A673 (cell line): ENCODE data around the gene CCDC82. TPM values are rescaled to one million over a fixed set of nuclear protein-coding genes. Genes with fewer than 3 reads are reported as not detected.

Experiments used
- BruUV-seq: library from RNA; stranded (reverse); fragments of 400-500 nt; replicated peaks from 2 replicates; lab custom pipeline; 2021; lab: Mats Ljungman, UMichigan
- CTCF ChIA-PET: fragments of 300-600 bp; sonication (Branson Sonifier 250); formaldehyde crosslinking; loops from one replicate; lab custom pipeline; 2022; ENCODE audit warnings: antibody characterized with exemption; lab: Charles Lee
- POLR2A ChIA-PET: fragments of 300-600 bp; sonication (Branson Sonifier 250); formaldehyde crosslinking; loops from one replicate; lab custom pipeline; 2022; ENCODE audit warnings: antibody characterized with exemption; ENCODE audit not compliant: low non-redundant PET; lab: Charles Lee
- DNase-seq: peaks from one replicate; pipeline ENCODE4 v3.0.0-alpha.2; 2015; ENCODE audit warnings: low spot score
- H3K27ac ChIP-seq: fragments of 200-600 bp; sonication (generic); 2 replicates; pipeline ENCODE4 v1.5.1; 2016; ENCODE audit warnings: mixed run types, low read depth, mild to moderate bottlenecking, mixed read lengths, antibody characterized with exemption, low read length; ENCODE audit not compliant: poor library complexity, severe bottlenecking
- H3K27me3 ChIP-seq: fragments of 200-600 bp; sonication (generic); replicated peaks from 2 replicates; pipeline ENCODE4 v1.6.1; 2017; ENCODE audit warnings: mixed run types, low read depth, mild to moderate bottlenecking, mixed read lengths, antibody characterized with exemption, low read length; ENCODE audit not compliant: insufficient read depth, poor library complexity
- H3K36me3 ChIP-seq: fragments of 200-600 bp; sonication (generic); 2 replicates; pipeline ENCODE4 v1.6.1; 2016; ENCODE audit warnings: mixed run types, mild to moderate bottlenecking, mixed read lengths, antibody characterized with exemption, low read length; ENCODE audit not compliant: insufficient read depth, poor library complexity, severe bottlenecking
- H3K4me1 ChIP-seq: fragments of 200-600 bp; sonication (generic); 2 replicates; pipeline ENCODE4 v1.6.1; 2017; ENCODE audit warnings: mixed run types, mild to moderate bottlenecking, mixed read lengths, antibody characterized with exemption, low read length; ENCODE audit not compliant: insufficient read depth, poor library complexity, severe bottlenecking
- H3K4me3 ChIP-seq: fragments of 200-600 bp; sonication (generic); 2 replicates; pipeline ENCODE4 v1.5.1; 2016; ENCODE audit warnings: low read depth, mixed run types, mild to moderate bottlenecking, mixed read lengths, low read length; ENCODE audit not compliant: poor library complexity, severe bottlenecking
- H3K9me3 ChIP-seq: fragments of 200-600 bp; sonication (generic); 2 replicates; pipeline ENCODE4 v1.6.1; 2016; ENCODE audit warnings: mixed run types, low read depth, mild to moderate bottlenecking, mixed read lengths, antibody characterized with exemption, low read length; ENCODE audit not compliant: poor library complexity, severe bottlenecking
- CTCF ChIP-seq: fragments of 300-800, 200-600 bp; sonication (generic); conservative IDR thresholded peaks from 2 replicates; pipeline ENCODE4 v1.5.1; 2017; ENCODE audit warnings: low read depth, mild to moderate bottlenecking, antibody characterized with exemption, low read length, moderate library complexity, mixed read lengths
- EZH2 ChIP-seq: fragments of 200-600 bp; sonication (generic); IDR thresholded peaks from 2 replicates; pipeline ENCODE4 v1.6.1; 2017; ENCODE audit warnings: borderline replicate concordance, low read depth, mild to moderate bottlenecking, mixed read lengths, antibody characterized with exemption, low read length; ENCODE audit not compliant: poor library complexity, severe bottlenecking
- intact Hi-C: fragments of 100-400 bp; cut with micrococcal nuclease; formaldehyde crosslinking; loops from one replicate; pipeline ENCODE4 v1.10.0; 2022; ENCODE audit not compliant: unreplicated experiment
- total RNA-seq: library from RNA; stranded (reverse); gene quantifications from 2 replicates; pipeline ENCODE4 v1.2.3, GENCODE V29; 2021

The CCDC82 gene
- total RNA-seq, 1 experiment from 2014 or later: 33.1 TPM

GRCh38 chr11:96316869-96317268 lies 72.8 kb downstream of the CCDC82 start:
- intact Hi-C loops: no loop called here
- H3K9me3 ChIP-seq: no peaks in the 10 kb centered on the region
- no peaks in the 10 kb centered on the region for H3K27me3 ChIP-seq
- no peak overlapping the region for H3K4me3 ChIP-seq
- TF ChIP-seq CTCF (no peak), EZH2 (no peak)
- peaks cover 9% of the 10 kb centered on the region for H3K4me1 ChIP-seq
- CTCF ChIA-PET: no interaction called here
- DNase-seq: no peak
- no peak overlapping the region for H3K27ac ChIP-seq
- H3K36me3 ChIP-seq: no peaks in the 10 kb centered on the region
- POLR2A ChIA-PET: no interaction called here
- no TSS peak for BruUV-seq

- TF ChIP-seq CTCF: no peak
- no peak for TF ChIP-seq EZH2
- DNase-seq: no peak
- Histone ChIP-seq H3K4me3 (no peak overlapping the region), H3K36me3 (no peaks in the 10 kb centered on the region), H3K9me3 (no peaks in the 10 kb centered on the region), H3K4me1 (peaks cover 19% of the 10 kb centered on the region), H3K27ac (no peak overlapping the region), H3K27me3 (no peaks in the 10 kb centered on the region)
- no TSS peak for BruUV-seq
- POLR2A ChIA-PET: no interaction called here
- intact Hi-C loops: no loop called here
- CTCF ChIA-PET: no interaction called here
Observed at GRCh38 chr11:96315476-96315875, 74.2 kb downstream of the CCDC82 start.

- H3K36me3 ChIP-seq: no peaks in the 10 kb centered on the region
- H3K4me3 ChIP-seq: no peak overlapping the region
- CTCF ChIA-PET: no interaction called here
- H3K9me3 ChIP-seq: no peaks in the 10 kb centered on the region
- intact Hi-C loops: no loop called here
- H3K27me3 ChIP-seq: no peaks in the 10 kb centered on the region
- BruUV-seq: no TSS peak
- no peak overlapping the region for H3K27ac ChIP-seq
- DNase-seq: no peak
- POLR2A ChIA-PET: no interaction called here
- peaks cover 22% of the 10 kb centered on the region for H3K4me1 ChIP-seq
- no peak for TF ChIP-seq CTCF
- no peak for TF ChIP-seq EZH2
Observed at GRCh38 chr11:96314326-96315020, 75.2 kb downstream of the CCDC82 start.
